ENCODE results near the gene FAM149B1.
A peak's percentile ranks its signal among the peaks of the same experiment; 100 is the strongest.
"Not testable (repeated sequence)": the region's sequence is repeated elsewhere in the genome, so short reads cannot be mapped to it uniquely, and the experiment has no call there.

FAM149B1 gene

GRCh38 chr10:73167783-73168464, at the start of gene FAM149B1, which contains the start of gene ECD:
TSS of gene FAM149B1 (plus strand) at chr10:73168119. CDS start at chr10:73168340, 221 bp downstream.
TSS of gene ECD (minus strand) at chr10:73168008. CDS start at chr10:73163937, 4,071 bp downstream.
- H3K9me3 ChIP-seq (ENCODE audit: control insufficient read depth, low read length): no peaks in the 10 kb centered on the region
- no peaks in the 10 kb centered on the region for H3K27me3 ChIP-seq (ENCODE audit: control insufficient read depth, insufficient read depth, low read length)
- no peaks in the 10 kb centered on the region for H3K36me3 ChIP-seq (ENCODE audit: control insufficient read depth, insufficient read depth, low read length)
- H3K9ac ChIP-seq (ENCODE audit: low read length): peak within 1 kb of the TSS; percentile 100
- peaks cover 9% of the 10 kb centered on the region for H3K4me1 ChIP-seq (ENCODE audit: control insufficient read depth, insufficient read depth, low read length)
- peak within 1 kb of the TSS; percentile 100 for H3K4me3 ChIP-seq (ENCODE audit: low read length)

GRCh38 chr10:73119457-73119856, 48.5 kb upstream of the FAM149B1 start:
- Histone ChIP-seq H3K4me1 (ENCODE audit: control insufficient read depth, insufficient read depth, low read length) (no peaks in the 10 kb centered on the region), H3K9ac (ENCODE audit: low read length) (no peak overlapping the region), H3K27me3 (ENCODE audit: control insufficient read depth, insufficient read depth, low read length) (no peaks in the 10 kb centered on the region), H3K36me3 (ENCODE audit: control insufficient read depth, insufficient read depth, low read length) (no peaks in the 10 kb centered on the region), H3K4me3 (ENCODE audit: low read length) (no peak overlapping the region), H3K9me3 (ENCODE audit: control insufficient read depth, low read length) (no peaks in the 10 kb centered on the region)

GRCh38 chr10:73119952-73120351, 48.0 kb upstream of the FAM149B1 start:
- no peaks in the 10 kb centered on the region for H3K4me1 ChIP-seq (ENCODE audit: control insufficient read depth, insufficient read depth, low read length)
- H3K9me3 ChIP-seq (ENCODE audit: control insufficient read depth, low read length): no peaks in the 10 kb centered on the region
- no peaks in the 10 kb centered on the region for H3K27me3 ChIP-seq (ENCODE audit: control insufficient read depth, insufficient read depth, low read length)
- H3K36me3 ChIP-seq (ENCODE audit: control insufficient read depth, insufficient read depth, low read length): no peaks in the 10 kb centered on the region
- H3K9ac ChIP-seq (ENCODE audit: low read length): no peak overlapping the region
- H3K4me3 ChIP-seq (ENCODE audit: low read length): no peak overlapping the region

GRCh38 chr10:73126343-73126742, 41.6 kb upstream of the FAM149B1 start:
- Histone ChIP-seq H3K4me3 (ENCODE audit: low read length) (no peak overlapping the region), H3K27me3 (ENCODE audit: control insufficient read depth, insufficient read depth, low read length) (no peaks in the 10 kb centered on the region), H3K36me3 (ENCODE audit: control insufficient read depth, insufficient read depth, low read length) (no peaks in the 10 kb centered on the region), H3K4me1 (ENCODE audit: control insufficient read depth, insufficient read depth, low read length) (no peaks in the 10 kb centered on the region), H3K9me3 (ENCODE audit: control insufficient read depth, low read length) (no peaks in the 10 kb centered on the region), H3K9ac (ENCODE audit: low read length) (no peak overlapping the region)

GRCh38 chr10:73131301-73131700, 36.6 kb upstream of the FAM149B1 start:
- H3K4me3 ChIP-seq (ENCODE audit: low read length): no peak overlapping the region
- H3K27me3 ChIP-seq (ENCODE audit: control insufficient read depth, insufficient read depth, low read length): no peaks in the 10 kb centered on the region
- H3K36me3 ChIP-seq (ENCODE audit: control insufficient read depth, insufficient read depth, low read length): no peaks in the 10 kb centered on the region
- no peaks in the 10 kb centered on the region for H3K9me3 ChIP-seq (ENCODE audit: control insufficient read depth, low read length)
- H3K9ac ChIP-seq (ENCODE audit: low read length): no peak overlapping the region
- H3K4me1 ChIP-seq (ENCODE audit: control insufficient read depth, insufficient read depth, low read length): no peaks in the 10 kb centered on the region

GRCh38 chr10:73131913-73132686, 35.8 kb upstream of the FAM149B1 start:
- Histone ChIP-seq H3K9me3 (ENCODE audit: control insufficient read depth, low read length) (no peaks in the 10 kb centered on the region), H3K27me3 (ENCODE audit: control insufficient read depth, insufficient read depth, low read length) (no peaks in the 10 kb centered on the region), H3K36me3 (ENCODE audit: control insufficient read depth, insufficient read depth, low read length) (no peaks in the 10 kb centered on the region), H3K4me1 (ENCODE audit: control insufficient read depth, insufficient read depth, low read length) (no peaks in the 10 kb centered on the region), H3K9ac (ENCODE audit: low read length) (no peak overlapping the region), H3K4me3 (ENCODE audit: low read length) (no peak overlapping the region)

- Histone ChIP-seq H3K27me3 (ENCODE audit: control insufficient read depth, insufficient read depth, low read length) (no peaks in the 10 kb centered on the region), H3K9ac (ENCODE audit: low read length) (no peak overlapping the region), H3K36me3 (ENCODE audit: control insufficient read depth, insufficient read depth, low read length) (no peaks in the 10 kb centered on the region), H3K4me3 (ENCODE audit: low read length) (no peak overlapping the region), H3K4me1 (ENCODE audit: control insufficient read depth, insufficient read depth, low read length) (no peaks in the 10 kb centered on the region), H3K9me3 (ENCODE audit: control insufficient read depth, low read length) (no peaks in the 10 kb centered on the region)
These were observed 33.2 kb upstream of the FAM149B1 start for GRCh38 chr10:73134727-73135126.

GRCh38 chr10:73136627-73137026, 31.3 kb upstream of the FAM149B1 start:
- Histone ChIP-seq H3K36me3 (ENCODE audit: control insufficient read depth, insufficient read depth, low read length) (no peaks in the 10 kb centered on the region), H3K9ac (ENCODE audit: low read length) (no peak overlapping the region), H3K4me3 (ENCODE audit: low read length) (no peak overlapping the region), H3K9me3 (ENCODE audit: control insufficient read depth, low read length) (no peaks in the 10 kb centered on the region), H3K27me3 (ENCODE audit: control insufficient read depth, insufficient read depth, low read length) (no peaks in the 10 kb centered on the region), H3K4me1 (ENCODE audit: control insufficient read depth, insufficient read depth, low read length) (no peaks in the 10 kb centered on the region)

GRCh38 chr10:73139251-73139650, 28.7 kb upstream of the FAM149B1 start:
- H3K9me3 ChIP-seq (ENCODE audit: control insufficient read depth, low read length): no peaks in the 10 kb centered on the region
- H3K36me3 ChIP-seq (ENCODE audit: control insufficient read depth, insufficient read depth, low read length): no peaks in the 10 kb centered on the region
- no peak overlapping the region for H3K4me3 ChIP-seq (ENCODE audit: low read length)
- H3K4me1 ChIP-seq (ENCODE audit: control insufficient read depth, insufficient read depth, low read length): no peaks in the 10 kb centered on the region
- no peak overlapping the region for H3K9ac ChIP-seq (ENCODE audit: low read length)
- H3K27me3 ChIP-seq (ENCODE audit: control insufficient read depth, insufficient read depth, low read length): no peaks in the 10 kb centered on the region

GRCh38 chr10:73141603-73142002, 26.3 kb upstream of the FAM149B1 start:
- Histone ChIP-seq H3K36me3 (ENCODE audit: control insufficient read depth, insufficient read depth, low read length) (no peaks in the 10 kb centered on the region), H3K4me3 (ENCODE audit: low read length) (no peak overlapping the region), H3K4me1 (ENCODE audit: control insufficient read depth, insufficient read depth, low read length) (no peaks in the 10 kb centered on the region), H3K9me3 (ENCODE audit: control insufficient read depth, low read length) (no peaks in the 10 kb centered on the region), H3K9ac (ENCODE audit: low read length) (no peak overlapping the region), H3K27me3 (ENCODE audit: control insufficient read depth, insufficient read depth, low read length) (no peaks in the 10 kb centered on the region)

- not testable (repeated sequence) for H3K36me3 ChIP-seq (ENCODE audit: control insufficient read depth, insufficient read depth, low read length); H3K27me3 ChIP-seq (ENCODE audit: control insufficient read depth, insufficient read depth, low read length); H3K4me1 ChIP-seq (ENCODE audit: control insufficient read depth, insufficient read depth, low read length); H3K9me3 ChIP-seq (ENCODE audit: control insufficient read depth, low read length); H3K9ac ChIP-seq (ENCODE audit: low read length); H3K4me3 ChIP-seq (ENCODE audit: low read length)
These were observed 17.1 kb upstream of the FAM149B1 start for GRCh38 chr10:73150633-73151413.

GRCh38 chr10:73152009-73152408, 15.9 kb upstream of the FAM149B1 start:
- H3K4me3 ChIP-seq (ENCODE audit: low read length): no peak overlapping the region
- no peaks in the 10 kb centered on the region for H3K9me3 ChIP-seq (ENCODE audit: control insufficient read depth, low read length)
- no peak overlapping the region for H3K9ac ChIP-seq (ENCODE audit: low read length)
- no peaks in the 10 kb centered on the region for H3K36me3 ChIP-seq (ENCODE audit: control insufficient read depth, insufficient read depth, low read length)
- no peaks in the 10 kb centered on the region for H3K27me3 ChIP-seq (ENCODE audit: control insufficient read depth, insufficient read depth, low read length)
- no peaks in the 10 kb centered on the region for H3K4me1 ChIP-seq (ENCODE audit: control insufficient read depth, insufficient read depth, low read length)
